Measurements from ENCODE around the gene NOG. TPM values are rescaled to one million over a fixed set of nuclear protein-coding genes. Genes with fewer than 3 reads are reported as not detected.

Gene NOG
- total RNA-seq, 1 experiment from 2014 or later, result 0.73 TPM

GRCh38 chr17:56636265-56636664, 42.8 kb downstream of the NOG start:
- intact Hi-C loops (cut with micrococcal nuclease; ENCODE audit: unreplicated experiment), result no loop called here
- CTCF ChIA-PET, result no interaction called here
- Mint-ChIP-seq H3K9me3 (ENCODE audit: low read depth, unreplicated experiment) (no peaks in the 10 kb centered on the region), H3K4me1 (ENCODE audit: low read depth, unreplicated experiment) (no peaks in the 10 kb centered on the region), H3K4me3 (ENCODE audit: low read depth, unreplicated experiment) (no peak overlapping the region), H3K36me3 (ENCODE audit: insufficient read depth, unreplicated experiment) (no peaks in the 10 kb centered on the region), H3K27ac (ENCODE audit: unreplicated experiment) (no peak overlapping the region), H3K27me3 (ENCODE audit: unreplicated experiment) (peaks cover 63% of the 10 kb centered on the region)
- DNase-seq, result no peak
- TF ChIP-seq, protein P1, sequence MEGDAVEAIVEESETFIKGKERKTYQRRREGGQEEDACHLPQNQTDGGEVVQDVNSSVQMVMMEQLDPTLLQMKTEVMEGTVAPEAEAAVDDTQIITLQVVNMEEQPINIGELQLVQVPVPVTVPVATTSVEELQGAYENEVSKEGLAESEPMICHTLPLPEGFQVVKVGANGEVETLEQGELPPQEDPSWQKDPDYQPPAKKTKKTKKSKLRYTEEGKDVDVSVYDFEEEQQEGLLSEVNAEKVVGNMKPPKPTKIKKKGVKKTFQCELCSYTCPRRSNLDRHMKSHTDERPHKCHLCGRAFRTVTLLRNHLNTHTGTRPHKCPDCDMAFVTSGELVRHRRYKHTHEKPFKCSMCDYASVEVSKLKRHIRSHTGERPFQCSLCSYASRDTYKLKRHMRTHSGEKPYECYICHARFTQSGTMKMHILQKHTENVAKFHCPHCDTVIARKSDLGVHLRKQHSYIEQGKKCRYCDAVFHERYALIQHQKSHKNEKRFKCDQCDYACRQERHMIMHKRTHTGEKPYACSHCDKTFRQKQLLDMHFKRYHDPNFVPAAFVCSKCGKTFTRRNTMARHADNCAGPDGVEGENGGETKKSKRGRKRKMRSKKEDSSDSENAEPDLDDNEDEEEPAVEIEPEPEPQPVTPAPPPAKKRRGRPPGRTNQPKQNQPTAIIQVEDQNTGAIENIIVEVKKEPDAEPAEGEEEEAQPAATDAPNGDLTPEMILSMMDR (IDR thresholded peaks at IDR 0.05; ENCODE audit: unreplicated experiment), result no peak
- no TSS peak for BruUV-seq (replicated peaks)

DNA sequence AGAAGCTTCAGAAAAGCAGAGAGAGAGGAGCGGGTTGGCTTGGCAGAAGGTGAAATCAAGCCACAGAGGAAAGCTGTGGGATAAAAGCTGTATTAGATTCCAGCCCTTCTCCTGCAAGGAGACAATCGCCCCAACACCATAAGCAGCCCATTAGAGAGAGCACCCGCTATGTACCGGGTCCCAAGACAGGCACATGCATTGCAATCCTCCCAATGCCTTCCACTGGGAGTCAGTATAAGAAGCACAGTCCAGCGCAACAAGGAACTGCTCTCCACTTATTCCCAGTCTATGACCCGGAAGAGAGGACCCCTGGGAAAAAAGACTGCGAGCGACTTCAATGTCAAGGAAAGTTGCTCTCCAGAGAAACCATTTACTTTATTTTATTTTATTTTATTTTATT, 43.8 kb downstream of the NOG start:
- Mint-ChIP-seq H3K27me3 (ENCODE audit: unreplicated experiment) (peaks cover 73% of the 10 kb centered on the region), H3K9me3 (ENCODE audit: low read depth, unreplicated experiment) (no peaks in the 10 kb centered on the region), H3K36me3 (ENCODE audit: insufficient read depth, unreplicated experiment) (no peaks in the 10 kb centered on the region), H3K4me3 (ENCODE audit: low read depth, unreplicated experiment) (no peak overlapping the region), H3K4me1 (ENCODE audit: low read depth, unreplicated experiment) (no peaks in the 10 kb centered on the region), H3K27ac (ENCODE audit: unreplicated experiment) (no peak overlapping the region)
- BruUV-seq (replicated peaks), result no TSS peak
- intact Hi-C loops (cut with micrococcal nuclease; ENCODE audit: unreplicated experiment), result no loop called here
- TF ChIP-seq, protein P1 (IDR thresholded peaks at IDR 0.05; ENCODE audit: unreplicated experiment), result no peak
- no peak for DNase-seq
- CTCF ChIA-PET, result no interaction called here

DNA sequence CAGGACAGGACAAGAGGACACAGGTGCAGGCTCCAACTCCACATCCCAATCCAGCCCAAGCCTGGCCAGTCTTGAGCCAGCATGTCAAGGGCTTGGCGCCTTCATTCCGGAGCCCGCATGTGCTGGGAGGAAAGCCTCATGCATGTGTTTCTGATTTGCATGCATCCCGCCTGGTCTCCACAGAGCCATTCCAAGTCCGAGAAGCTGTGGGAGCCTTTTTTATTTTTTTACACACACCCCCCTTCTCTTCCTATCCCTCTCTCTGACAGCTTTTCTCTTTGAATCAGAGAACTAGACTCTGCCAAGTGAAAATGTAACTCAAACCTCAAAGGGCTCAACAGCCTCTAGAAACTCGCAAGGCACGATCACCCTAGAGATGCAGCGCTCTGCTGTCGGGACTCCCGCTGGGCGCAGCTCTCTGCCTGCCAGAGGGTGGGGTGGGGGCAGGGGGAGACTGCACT, 45.1 kb downstream of the NOG start:
- intact Hi-C loops (cut with micrococcal nuclease; ENCODE audit: unreplicated experiment), result no loop called here
- no peaks in the 10 kb centered on the region for H3K4me1 Mint-ChIP-seq (ENCODE audit: low read depth, unreplicated experiment)
- no peaks in the 10 kb centered on the region for H3K36me3 Mint-ChIP-seq (ENCODE audit: insufficient read depth, unreplicated experiment)
- no peak overlapping the region for H3K27ac Mint-ChIP-seq (ENCODE audit: unreplicated experiment)
- CTCF ChIA-PET, result no interaction called here
- no peak for DNase-seq
- H3K9me3 Mint-ChIP-seq (ENCODE audit: low read depth, unreplicated experiment), result no peaks in the 10 kb centered on the region
- BruUV-seq (replicated peaks), result no TSS peak
- TF ChIP-seq, protein P1 (IDR thresholded peaks at IDR 0.05; ENCODE audit: unreplicated experiment), result no peak
- H3K4me3 Mint-ChIP-seq (ENCODE audit: low read depth, unreplicated experiment), result no peak overlapping the region
- peaks cover 87% of the 10 kb centered on the region for H3K27me3 Mint-ChIP-seq (ENCODE audit: unreplicated experiment)

GRCh38 chr17:56639517-56639916, 46.0 kb downstream of the NOG start:
- no peaks in the 10 kb centered on the region for H3K9me3 Mint-ChIP-seq (ENCODE audit: low read depth, unreplicated experiment)
- no peak for DNase-seq
- no peaks in the 10 kb centered on the region for H3K36me3 Mint-ChIP-seq (ENCODE audit: insufficient read depth, unreplicated experiment)
- no peak overlapping the region for H3K4me3 Mint-ChIP-seq (ENCODE audit: low read depth, unreplicated experiment)
- CTCF ChIA-PET, result no interaction called here
- no TSS peak for BruUV-seq (replicated peaks)
- no peaks in the 10 kb centered on the region for H3K4me1 Mint-ChIP-seq (ENCODE audit: low read depth, unreplicated experiment)
- TF ChIP-seq, protein P1 (IDR thresholded peaks at IDR 0.05; ENCODE audit: unreplicated experiment), result no peak
- H3K27me3 Mint-ChIP-seq (ENCODE audit: unreplicated experiment), result peaks cover 95% of the 10 kb centered on the region
- intact Hi-C loops (cut with micrococcal nuclease; ENCODE audit: unreplicated experiment), result no loop called here
- H3K27ac Mint-ChIP-seq (ENCODE audit: unreplicated experiment), result no peak overlapping the region
